GM19240 (cell line): ENCODE results near the gene RFTN1.

Experiments
- DNase-seq: peaks from one replicate; pipeline ENCODE4 v3.0.0; 2011; ENCODE audit warnings: low spot score; ENCODE audit not compliant: insufficient read length

RFTN1 gene

GRCh38 chr3:16308727-16309126 lies 204.8 kb downstream of the RFTN1 start:
- DNase-seq: no peak

- DNase-seq: no peak
These were observed 205.5 kb downstream of the RFTN1 start for GRCh38 chr3:16307832-16308531.

GRCh38 chr3:16305111-16305541 lies 208.4 kb downstream of the RFTN1 start:
- DNase-seq: no peak

GRCh38 chr3:16304061-16305010 lies 209.2 kb downstream of the RFTN1 start:
- DNase-seq: no peak

- no peak for DNase-seq
These were observed 210.4 kb downstream of the RFTN1 start for GRCh38 chr3:16303037-16303575.

- DNase-seq: no peak
These were observed 211.3 kb downstream of the RFTN1 start for GRCh38 chr3:16302082-16302631.

GRCh38 chr3:16301507-16301906 lies 212.0 kb downstream of the RFTN1 start:
- DNase-seq: no peak

GRCh38 chr3:16300881-16301359 lies 212.6 kb downstream of the RFTN1 start:
- DNase-seq: no peak

GRCh38 chr3:16300307-16300706 lies 213.2 kb downstream of the RFTN1 start:
- no peak for DNase-seq

GRCh38 chr3:16299746-16300145 lies 213.8 kb downstream of the RFTN1 start:
- no peak for DNase-seq

- DNase-seq: no peak
These were observed 214.6 kb downstream of the RFTN1 start for GRCh38 chr3:16298891-16299290.

GRCh38 chr3:16297997-16298885 lies 215.3 kb downstream of the RFTN1 start:
- no peak for DNase-seq

GRCh38 chr3:16295298-16295890 lies 218.1 kb downstream of the RFTN1 start:
- no peak for DNase-seq

- DNase-seq: no peak
These were observed 218.7 kb downstream of the RFTN1 start for GRCh38 chr3:16294844-16295243.

GRCh38 chr3:16290827-16291196 lies 222.7 kb downstream of the RFTN1 start:
- DNase-seq: no peak

- DNase-seq: no peak
These were observed 223.3 kb downstream of the RFTN1 start for GRCh38 chr3:16290007-16290826.

- DNase-seq: no peak
These were observed 224.2 kb downstream of the RFTN1 start for GRCh38 chr3:16289144-16289889.

- no peak for DNase-seq
These were observed 224.8 kb downstream of the RFTN1 start for GRCh38 chr3:16288664-16289063.
